GM12864 (cell line): ENCODE measurements around the gene DDX17.

ENCODE experiments used
- DNase-seq: peaks from one replicate; pipeline ENCODE4 v3.0.0-alpha.2; 2011; ENCODE audit warnings: low read depth
- H3K4me3 ChIP-seq: 2 replicates; pipeline ENCODE4 v1.5.1; 2011; ENCODE audit warnings: mild to moderate bottlenecking, low read depth, low read length, control low read depth
- CTCF ChIP-seq: IDR thresholded peaks from 2 replicates; pipeline ENCODE4 v1.5.1; 2011; ENCODE audit warnings: low read depth, mild to moderate bottlenecking, moderate library complexity, low read length, control low read depth, inconsistent platforms; ENCODE audit errors: missing control alignments

DDX17 gene

GRCh38 chr22:38506118-38506962 lies at the start of gene DDX17:
Gene DDX17 (minus strand): TSS chr22:38506311.
- peak; percentile 94 for DNase-seq
- TF ChIP-seq CTCF: no peak

GRCh38 chr22:38554281-38554680 lies 48.2 kb upstream of the DDX17 start:
- TF ChIP-seq CTCF: no peak
- no peak for DNase-seq

More at GRCh38 chr22:38506118-38506962, at the start of gene DDX17:
- H3K4me3 ChIP-seq: peak within 1 kb of the TSS; percentile 83

GRCh38 chr22:38549101-38549894 lies 43.2 kb upstream of the DDX17 start:
- DNase-seq: no peak
- no peak overlapping the region for H3K4me3 ChIP-seq
- no peak for TF ChIP-seq CTCF

More at GRCh38 chr22:38554281-38554680, 48.2 kb upstream of the DDX17 start:
- no peak overlapping the region for H3K4me3 ChIP-seq

- no peak for TF ChIP-seq CTCF
- H3K4me3 ChIP-seq: no peak overlapping the region
- DNase-seq: no peak
Measured at GRCh38 chr22:38540701-38541100, 34.6 kb upstream of the DDX17 start.

GRCh38 chr22:38531251-38531938 lies 25.3 kb upstream of the DDX17 start:
- no peak for TF ChIP-seq CTCF

GRCh38 chr22:38524429-38524828 lies 18.3 kb upstream of the DDX17 start:
- no peak overlapping the region for H3K4me3 ChIP-seq

More at GRCh38 chr22:38531251-38531938, 25.3 kb upstream of the DDX17 start:
- no peak overlapping the region for H3K4me3 ChIP-seq
- DNase-seq: no peak

More at GRCh38 chr22:38524429-38524828, 18.3 kb upstream of the DDX17 start:
- TF ChIP-seq CTCF: no peak
- no peak for DNase-seq
